ENCODE measurements around the gene CORO2A. TPM values are rescaled to one million over a fixed set of nuclear protein-coding genes. Genes with fewer than 3 reads are reported as not detected.
"Not testable (repeated sequence)": the region's sequence is repeated elsewhere in the genome, so short reads cannot be mapped to it uniquely, and the experiment has no call there.

Gene CORO2A
- polyA plus RNA-seq, 12 donors, result 0.18 to 4.9 (median 0.34) TPM; not detected in 1

DNA sequence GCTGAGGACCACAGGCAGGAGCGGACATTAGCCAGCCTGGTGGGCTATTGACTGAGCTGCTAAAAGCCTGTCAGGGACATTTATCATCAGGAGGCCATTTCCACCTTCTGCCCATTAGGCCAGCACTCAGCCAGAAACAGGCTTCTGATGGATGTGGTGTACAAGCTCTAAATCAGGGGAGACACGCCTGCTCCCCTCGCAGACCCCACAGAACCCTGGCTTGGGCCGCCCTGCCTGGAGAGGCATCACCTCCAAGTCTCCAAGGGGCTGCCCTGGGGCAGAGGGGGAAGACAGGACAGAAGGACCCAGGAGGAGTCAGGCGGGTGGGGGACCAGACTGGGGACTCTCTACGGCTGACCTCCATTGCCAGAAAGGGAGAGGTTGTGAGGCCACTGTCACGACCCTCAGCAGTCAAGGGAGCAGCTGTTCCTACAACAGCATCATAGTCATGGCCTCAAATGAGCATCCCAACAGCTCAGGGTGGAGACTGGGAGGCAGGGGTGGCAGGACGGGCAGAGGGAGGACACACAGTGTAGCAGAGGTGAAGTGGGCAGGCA lies 49.4 kb downstream of the CORO2A start:
- no peak for DNase-seq

DNA sequence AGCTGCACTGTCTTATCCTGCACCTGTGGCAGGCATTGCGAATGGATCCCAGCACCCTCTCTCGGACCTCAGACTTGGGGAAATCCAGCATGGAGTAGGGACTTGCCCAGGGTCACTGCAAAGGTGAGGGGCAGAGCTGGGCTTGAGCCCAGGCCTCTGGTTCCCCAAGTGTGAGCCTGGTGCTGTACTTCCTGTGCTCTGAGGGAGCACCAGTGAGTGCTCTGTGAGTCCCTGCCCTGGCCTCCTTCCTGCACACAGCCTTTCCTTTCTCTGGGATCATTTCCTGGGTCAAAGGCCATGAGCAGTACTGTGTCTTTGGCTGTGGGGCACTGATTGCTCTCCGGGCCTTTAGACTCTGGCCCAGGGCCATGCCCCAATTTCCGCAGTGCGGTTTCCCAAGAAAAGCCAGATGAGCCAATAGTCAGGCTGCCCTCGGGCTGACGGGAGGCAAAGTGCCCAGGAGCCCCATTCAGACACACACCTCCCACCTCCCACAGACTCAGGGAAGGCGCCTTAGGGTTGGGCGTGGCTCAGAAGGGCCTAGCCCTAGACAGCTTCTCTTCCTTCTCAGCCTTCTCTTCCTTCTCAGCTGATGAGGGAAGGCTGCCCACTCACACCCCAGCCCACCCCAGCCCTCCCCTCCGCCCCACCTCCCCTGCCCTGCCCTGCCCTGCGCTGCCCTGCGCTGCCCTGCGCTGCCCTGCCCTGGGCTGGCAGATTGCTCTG lies 50.1 kb downstream of the CORO2A start:
- DNase-seq, result no peak

- DNase-seq, result no peak
Observed at GRCh38 chr9:98140503-98140902, 51.9 kb downstream of the CORO2A start.

DNA sequence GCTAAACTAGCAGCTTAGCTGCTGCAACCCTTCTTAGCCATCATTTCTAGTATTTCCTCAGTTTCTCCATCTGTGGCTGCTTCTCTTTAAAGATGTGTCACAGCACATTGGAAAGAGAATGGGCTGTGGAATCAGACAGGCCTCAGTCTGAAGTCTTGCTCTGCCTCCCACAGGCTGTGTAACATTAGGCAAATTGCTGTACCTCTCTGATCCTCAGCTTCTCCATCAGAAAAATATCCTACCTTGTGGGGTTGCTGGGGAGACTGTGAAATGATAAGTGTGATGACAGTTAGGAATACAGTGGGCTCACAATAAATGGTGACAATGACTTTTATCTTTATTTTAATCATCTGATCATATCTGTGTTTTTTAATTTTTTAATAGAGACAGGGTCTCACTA lies 55.9 kb downstream of the CORO2A start:
- no peak for DNase-seq

DNA sequence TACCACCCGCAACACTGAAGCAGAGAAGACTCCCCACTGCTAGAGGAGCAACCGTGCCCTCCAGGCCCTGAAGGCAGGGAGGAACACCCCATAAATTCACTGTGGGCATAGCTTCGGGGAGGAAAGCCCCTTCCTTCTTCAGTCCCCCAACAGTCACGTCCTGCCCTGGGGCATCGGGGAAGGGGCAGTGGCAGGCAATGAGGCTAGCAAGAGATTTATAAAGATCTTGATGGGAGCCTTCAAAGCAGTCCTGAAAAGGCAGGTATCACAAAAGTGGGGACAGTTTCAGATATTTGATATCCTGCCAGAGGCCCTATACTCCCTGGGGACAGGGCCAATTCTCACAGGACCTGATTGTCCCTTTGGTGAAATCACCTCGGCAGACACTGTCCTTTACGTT lies 56.5 kb downstream of the CORO2A start:
- DNase-seq, result no peak

GRCh38 chr9:98135558-98135934 lies 56.9 kb downstream of the CORO2A start:
- no peak for DNase-seq

DNA sequence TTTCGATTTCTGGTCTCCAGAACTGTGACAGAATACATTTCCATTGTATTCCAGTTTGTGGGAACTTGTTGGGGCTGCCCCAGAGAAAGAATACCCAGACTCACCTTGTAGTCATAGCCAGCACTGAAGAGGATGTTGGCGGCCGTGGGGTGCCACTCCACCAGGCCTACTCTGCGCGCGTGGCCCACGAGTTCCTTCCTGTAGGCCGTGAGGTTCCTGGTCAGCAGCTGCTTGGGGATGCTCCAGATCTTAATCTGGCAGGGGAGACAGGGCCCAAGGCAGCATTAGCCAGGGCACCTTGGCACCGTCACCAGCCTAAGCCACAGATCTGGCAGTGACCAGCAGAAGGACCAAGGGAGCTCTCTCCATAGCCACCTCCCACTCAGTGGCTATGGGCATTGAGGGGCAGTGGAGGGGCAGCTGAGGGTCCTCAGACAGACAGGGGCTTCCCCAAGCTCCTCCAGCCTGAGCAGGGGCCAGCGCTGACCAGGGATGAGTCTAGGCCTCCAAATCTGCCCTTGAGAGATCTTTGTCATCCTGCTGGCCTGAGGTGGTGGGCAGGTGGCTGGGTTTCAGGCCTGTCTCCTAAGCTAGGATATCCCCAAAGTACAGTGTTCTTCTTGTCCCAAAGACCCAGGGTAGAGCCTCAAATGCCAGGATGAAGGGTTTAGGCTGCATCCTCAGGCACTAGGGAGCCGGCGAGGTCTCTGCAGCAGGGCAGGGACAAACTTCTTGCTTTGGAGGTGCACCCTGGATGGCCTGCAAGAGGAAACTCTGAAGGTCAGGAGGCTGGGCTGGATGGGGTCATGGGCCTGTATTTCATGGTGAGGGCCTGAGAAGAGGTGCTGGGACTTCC lies 57.5 kb downstream of the CORO2A start:
- no peak for DNase-seq

DNA sequence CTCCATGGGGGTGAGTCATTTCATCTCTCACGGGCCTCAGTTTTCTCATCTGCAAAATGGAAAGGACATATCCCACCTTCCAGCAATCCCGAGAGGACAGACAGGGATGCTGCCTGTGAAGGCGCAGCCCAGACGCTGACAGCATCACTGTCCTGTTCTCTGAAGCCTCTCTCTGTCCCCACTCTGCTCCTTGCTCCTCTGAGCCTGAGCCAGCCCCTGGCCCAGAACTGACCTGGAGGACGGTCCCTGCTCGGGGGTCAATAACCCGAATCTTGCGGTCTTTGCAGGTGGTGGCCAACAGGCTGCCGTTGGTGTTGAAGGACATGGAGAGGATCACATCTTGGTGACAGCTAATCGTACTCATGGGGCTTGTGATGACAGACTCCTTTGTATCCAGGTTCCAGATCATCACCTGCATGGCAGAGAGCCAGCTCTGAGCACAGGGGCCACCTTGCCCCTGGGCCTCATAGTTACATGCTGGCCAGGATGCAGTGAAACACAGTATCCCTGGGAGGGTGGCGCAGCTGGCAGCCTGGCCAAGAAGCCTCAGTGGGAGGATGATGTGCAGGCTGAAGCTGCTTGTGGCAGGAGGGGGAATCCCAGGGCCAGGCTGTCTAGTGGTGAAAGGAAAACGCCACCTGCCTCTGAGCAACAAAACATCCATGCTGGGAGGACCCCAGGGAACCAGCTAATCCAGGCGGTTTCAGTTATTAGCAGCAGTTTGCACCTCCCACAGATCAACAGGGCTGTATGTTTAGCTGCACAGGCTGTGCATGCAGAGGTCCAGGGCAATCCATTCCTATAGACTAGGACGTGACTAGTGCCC lies 59.4 kb downstream of the CORO2A start:
- DNase-seq, result no peak

GRCh38 chr9:98132158-98132557 lies 60.3 kb downstream of the CORO2A start:
- DNase-seq, result no peak

DNA sequence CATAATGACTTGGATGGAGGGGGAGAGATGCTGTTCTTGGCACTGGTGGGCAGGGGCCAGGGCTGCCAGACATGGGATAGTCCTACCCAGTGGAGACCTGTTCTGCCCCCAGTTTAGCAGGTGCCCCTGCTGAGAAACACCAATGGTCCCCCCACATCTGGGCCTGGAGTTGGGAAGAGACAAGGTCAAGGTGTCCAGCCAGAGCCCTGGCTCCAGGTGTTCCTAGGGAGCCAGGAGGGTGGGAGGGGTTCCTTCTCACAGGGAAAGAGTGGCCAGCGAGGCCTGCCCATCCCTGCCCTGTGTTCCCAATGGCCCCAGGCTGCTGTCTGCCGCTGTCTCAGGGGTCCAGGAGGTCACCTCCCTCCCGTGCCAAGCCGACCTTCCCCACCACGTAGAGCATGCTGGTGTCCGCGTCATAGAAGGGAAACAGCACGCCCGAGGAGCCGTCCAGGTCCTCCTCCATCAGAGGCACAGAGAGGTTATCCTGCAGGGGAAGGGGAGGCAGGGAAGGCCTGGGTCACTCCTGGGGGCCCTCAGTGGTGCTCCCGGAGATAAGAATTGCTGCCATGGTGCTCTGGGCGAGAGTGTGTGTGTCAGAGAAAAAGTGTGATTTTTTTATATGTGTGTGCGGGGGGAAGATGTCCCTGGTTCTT lies 61.7 kb downstream of the CORO2A start:
- no peak for DNase-seq

DNA sequence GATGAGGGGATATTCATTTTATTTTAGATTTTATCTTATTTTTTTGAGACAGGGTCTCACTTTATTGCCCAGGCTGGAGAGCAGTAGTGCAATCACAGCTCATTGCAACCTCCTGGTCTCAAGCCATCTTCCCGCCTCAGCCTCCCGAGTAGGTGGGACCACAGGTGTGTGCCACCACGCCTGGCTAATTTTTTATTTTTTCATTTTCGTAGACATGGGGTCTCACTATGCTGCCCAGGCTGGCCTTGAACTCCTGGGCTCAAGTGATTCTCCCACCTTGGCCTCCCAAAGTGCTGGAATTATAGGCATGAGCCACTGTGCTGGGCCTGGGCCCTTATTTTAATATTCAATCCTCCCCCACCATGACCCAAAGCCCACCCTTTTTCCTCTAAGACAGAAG lies 62.4 kb downstream of the CORO2A start:
- not testable (repeated sequence) for DNase-seq

DNA sequence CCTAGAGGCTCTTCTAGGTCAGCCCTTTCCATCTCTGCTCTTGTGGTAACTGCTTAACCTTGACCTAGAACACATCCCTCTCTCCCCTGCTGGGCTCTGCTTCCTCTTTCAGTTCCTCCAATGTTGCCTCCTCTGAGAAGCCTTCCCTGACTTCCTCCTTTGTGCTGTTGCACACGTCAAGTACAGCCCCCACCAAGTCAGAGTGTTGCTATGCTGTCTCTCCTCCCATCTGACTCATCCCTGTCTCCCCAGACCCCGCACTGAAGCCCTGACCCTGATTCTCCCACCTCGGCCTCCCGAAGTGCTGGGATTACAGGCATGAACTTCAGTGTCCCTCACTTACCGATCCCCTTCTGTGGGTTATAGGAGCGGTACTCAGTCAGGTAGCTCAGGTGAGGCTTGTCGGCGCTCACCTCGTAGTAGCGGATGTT lies 63.0 kb downstream of the CORO2A start:
- no peak for DNase-seq

- no peak for DNase-seq
Observed at GRCh38 chr9:98128316-98128715, 64.1 kb downstream of the CORO2A start.

DNA sequence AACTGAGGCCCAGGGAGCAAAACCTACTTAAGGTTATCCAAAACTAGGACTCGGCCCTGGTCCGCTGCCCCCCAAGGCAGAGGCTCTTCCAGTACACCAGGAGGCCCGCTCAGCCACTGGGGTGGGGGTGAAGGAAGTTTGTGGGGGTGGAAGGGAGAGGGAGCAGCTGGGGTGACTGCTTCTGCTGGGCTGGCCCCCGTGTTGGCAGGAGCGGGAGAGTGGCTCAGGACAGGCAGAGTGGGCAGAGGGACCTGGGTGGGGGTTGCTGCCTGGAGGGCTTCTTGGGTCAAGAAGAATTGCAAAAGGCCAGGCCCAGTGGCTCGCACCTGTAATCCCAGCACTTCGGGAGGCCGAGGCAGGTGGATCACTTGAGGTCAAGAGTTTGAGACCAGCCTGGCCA lies 65.2 kb downstream of the CORO2A start:
- DNase-seq, result no peak

DNA sequence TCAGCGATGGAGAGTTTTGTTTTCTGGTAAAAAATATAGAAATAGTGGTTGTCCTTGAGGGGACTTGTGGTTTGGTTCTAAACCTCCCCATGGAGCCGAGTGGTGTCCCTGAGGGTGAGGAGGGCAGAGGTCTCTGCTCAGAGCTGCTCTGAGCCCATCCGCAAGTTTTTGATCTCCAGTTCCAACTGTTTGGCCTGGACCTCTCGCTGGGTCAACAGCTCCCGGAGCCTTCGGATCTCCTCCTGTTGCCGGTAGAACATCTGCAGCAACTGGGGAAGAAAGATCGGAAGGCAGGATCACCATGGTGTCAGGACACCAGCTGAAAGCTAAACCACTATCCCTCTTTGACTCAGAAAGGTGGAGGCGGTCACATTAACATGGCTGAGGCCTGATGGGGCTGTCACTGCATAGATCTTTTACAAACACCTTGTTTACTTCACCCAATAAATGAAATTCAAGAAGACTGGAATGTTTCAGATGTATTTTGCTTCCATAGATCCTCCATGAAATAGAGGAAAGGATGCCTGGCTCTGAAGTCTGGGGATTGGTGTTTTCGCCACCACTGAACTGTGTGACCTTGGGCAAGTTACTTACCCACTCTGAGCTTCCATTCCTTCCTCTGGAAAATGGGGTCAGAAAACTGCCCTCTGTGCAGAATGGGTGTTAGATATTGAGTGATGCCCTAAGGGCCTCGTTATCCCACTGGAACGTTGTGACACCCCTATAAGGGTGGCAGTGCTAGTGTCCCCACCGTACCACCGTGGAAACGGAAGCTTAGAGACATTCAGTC lies 67.6 kb downstream of the CORO2A start:
- DNase-seq, result no peak

DNA sequence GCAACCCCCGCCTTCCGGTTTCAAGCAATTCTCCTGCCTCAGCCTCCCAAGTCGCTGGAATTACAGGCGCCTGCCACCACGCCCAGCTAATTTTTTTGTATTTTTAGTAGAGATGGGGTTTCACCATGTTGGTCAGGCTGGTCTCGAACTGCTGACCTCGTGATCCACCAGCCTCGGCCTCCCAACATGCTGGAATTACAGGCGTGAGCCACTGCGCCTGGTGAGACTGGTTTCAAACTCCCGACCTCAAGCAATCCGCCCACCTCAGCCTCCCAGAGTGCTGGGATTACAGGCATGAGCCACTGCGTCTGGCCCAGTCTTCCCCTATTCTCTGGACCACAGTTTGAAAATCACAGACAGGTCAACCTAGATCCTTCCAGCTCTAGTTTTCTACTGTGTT lies 68.3 kb downstream of the CORO2A start:
- DNase-seq, result not testable (repeated sequence)

- peak; percentile 35 for DNase-seq
Observed at GRCh38 chr9:98121058-98121457, 71.4 kb downstream of the CORO2A start.

DNA sequence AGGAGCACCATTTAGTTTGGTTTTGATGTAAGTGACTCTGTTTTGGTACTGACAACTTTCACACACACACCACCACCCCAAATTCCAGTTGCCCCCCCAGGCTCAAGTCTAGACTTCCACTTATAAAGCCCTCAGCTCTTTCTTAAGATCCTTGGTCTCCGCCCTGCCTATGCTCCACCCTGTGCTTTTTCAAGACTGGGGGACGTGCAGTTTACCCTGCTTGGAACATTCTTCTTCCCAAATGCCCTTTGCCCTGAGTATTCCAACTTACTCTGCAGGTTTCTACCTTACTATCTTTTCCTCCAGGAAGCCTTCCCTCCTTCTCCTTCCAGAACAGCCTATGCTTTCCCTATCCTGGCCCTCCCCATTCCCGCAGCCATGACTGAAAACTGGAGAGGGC lies 72.0 kb downstream of the CORO2A start:
- no peak for DNase-seq

DNA sequence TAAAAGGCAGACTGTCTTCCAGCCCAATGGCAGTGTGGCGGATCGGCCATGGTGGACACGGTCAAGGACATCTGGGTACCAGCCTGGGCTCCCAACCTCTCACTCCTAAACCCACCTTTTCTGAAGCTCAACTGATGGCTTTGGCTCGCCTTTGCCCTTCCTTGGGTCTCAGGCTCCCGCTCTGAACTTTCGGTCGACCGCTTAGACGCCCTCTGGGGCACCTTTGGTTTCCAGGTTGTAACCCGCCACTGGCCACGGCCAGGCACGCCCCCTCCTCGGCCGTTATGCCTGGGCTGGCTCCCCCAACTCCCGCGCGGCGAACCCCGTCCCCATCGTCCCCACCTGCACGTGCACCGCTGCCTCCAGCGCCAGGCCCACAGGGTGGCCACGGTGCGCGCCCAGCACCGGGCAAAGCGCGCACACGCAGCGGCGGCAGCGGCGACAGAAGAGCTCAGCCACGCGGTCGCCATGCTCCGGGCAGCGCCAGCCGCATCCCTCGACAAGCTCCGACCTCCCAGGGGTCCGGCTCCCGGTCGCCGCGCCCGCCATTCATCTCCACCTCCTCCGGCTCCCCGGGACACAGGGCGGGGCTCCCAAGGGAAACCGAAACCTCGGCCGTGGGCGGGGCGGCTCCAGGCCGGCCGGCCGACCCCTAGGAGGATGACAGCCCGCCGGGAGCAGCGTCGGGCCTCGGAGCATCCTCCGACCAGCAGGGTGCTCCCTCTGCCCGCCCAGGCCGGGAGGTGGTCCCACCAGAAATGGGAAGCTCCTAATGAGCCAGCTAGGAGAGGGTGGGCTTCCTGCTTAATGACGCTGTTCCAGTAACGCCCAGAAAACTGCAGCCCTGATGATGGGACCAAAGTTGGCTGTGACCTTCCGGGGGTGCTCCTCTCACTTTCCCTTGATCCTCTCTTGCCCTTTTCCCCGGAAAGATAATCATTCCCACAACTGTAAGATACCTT lies 73.5 kb downstream of the CORO2A start, which contains the start of gene TRIM14:
Gene TRIM14 (minus strand): TSS at position 583 of the 962 bp plus-strand sequence. CDS start 34 bp downstream, at position 549.
- DNase-seq, result no peak

All from muscle of arm (tissue), 12 donors.